ENCODE data around the gene ALCAM. TPM values are rescaled to one million over a fixed set of nuclear protein-coding genes. Genes with fewer than 3 reads are reported as not detected.

ALCAM gene
- polyA plus RNA-seq, 1 donor from 2014 or later, result 94.7 TPM

- no peaks in the 10 kb centered on the region for H3K79me2 ChIP-seq (replicated peaks; ENCODE audit: insufficient read depth, low read length)
- no peaks in the 10 kb centered on the region for H3K9me2 ChIP-seq (ENCODE audit: insufficient read depth, low read length)
- H3K4me3 ChIP-seq (ENCODE audit: low read length), result no peak overlapping the region
- no peak overlapping the region for H3K4me2 ChIP-seq (ENCODE audit: low read length)
- no peak overlapping the region for H2AFZ ChIP-seq (ENCODE audit: low read depth, low read length)
- H3F3A ChIP-seq (ENCODE audit: insufficient read depth, low read length, poor library complexity, severe bottlenecking), result no peaks in the 10 kb centered on the region
- no peak overlapping the region for H3K9ac ChIP-seq (ENCODE audit: low read length)
- H4K20me1 ChIP-seq (ENCODE audit: insufficient read depth), result no peaks in the 10 kb centered on the region
- no peaks in the 10 kb centered on the region for H3K9me3 ChIP-seq (ENCODE audit: low read length)
- no peak for TF ChIP-seq TAF1 (IDR thresholded peaks at IDR 0.05; ENCODE audit: low read depth)
- TF ChIP-seq, protein P1, sequence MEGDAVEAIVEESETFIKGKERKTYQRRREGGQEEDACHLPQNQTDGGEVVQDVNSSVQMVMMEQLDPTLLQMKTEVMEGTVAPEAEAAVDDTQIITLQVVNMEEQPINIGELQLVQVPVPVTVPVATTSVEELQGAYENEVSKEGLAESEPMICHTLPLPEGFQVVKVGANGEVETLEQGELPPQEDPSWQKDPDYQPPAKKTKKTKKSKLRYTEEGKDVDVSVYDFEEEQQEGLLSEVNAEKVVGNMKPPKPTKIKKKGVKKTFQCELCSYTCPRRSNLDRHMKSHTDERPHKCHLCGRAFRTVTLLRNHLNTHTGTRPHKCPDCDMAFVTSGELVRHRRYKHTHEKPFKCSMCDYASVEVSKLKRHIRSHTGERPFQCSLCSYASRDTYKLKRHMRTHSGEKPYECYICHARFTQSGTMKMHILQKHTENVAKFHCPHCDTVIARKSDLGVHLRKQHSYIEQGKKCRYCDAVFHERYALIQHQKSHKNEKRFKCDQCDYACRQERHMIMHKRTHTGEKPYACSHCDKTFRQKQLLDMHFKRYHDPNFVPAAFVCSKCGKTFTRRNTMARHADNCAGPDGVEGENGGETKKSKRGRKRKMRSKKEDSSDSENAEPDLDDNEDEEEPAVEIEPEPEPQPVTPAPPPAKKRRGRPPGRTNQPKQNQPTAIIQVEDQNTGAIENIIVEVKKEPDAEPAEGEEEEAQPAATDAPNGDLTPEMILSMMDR (IDR thresholded peaks at IDR 0.05; ENCODE audit: poor library complexity, severe bottlenecking), result no peak
- TF ChIP-seq POLR2AphosphoS5 (IDR thresholded peaks at IDR 0.05), result no peak
- TF ChIP-seq EZH2 (IDR thresholded peaks at IDR 0.05; ENCODE audit: borderline replicate concordance, insufficient read depth, low read length, poor library complexity, severe bottlenecking), result no peak
- TF ChIP-seq SMC3 (conservative IDR thresholded peaks at IDR 0.05; ENCODE audit: poor library complexity), result no peak
- TF ChIP-seq EP300 (conservative IDR thresholded peaks at IDR 0.05; ENCODE audit: poor library complexity, severe bottlenecking), result no peak
- TF ChIP-seq RAD21 (conservative IDR thresholded peaks at IDR 0.05), result no peak
- TF ChIP-seq, protein P2, sequence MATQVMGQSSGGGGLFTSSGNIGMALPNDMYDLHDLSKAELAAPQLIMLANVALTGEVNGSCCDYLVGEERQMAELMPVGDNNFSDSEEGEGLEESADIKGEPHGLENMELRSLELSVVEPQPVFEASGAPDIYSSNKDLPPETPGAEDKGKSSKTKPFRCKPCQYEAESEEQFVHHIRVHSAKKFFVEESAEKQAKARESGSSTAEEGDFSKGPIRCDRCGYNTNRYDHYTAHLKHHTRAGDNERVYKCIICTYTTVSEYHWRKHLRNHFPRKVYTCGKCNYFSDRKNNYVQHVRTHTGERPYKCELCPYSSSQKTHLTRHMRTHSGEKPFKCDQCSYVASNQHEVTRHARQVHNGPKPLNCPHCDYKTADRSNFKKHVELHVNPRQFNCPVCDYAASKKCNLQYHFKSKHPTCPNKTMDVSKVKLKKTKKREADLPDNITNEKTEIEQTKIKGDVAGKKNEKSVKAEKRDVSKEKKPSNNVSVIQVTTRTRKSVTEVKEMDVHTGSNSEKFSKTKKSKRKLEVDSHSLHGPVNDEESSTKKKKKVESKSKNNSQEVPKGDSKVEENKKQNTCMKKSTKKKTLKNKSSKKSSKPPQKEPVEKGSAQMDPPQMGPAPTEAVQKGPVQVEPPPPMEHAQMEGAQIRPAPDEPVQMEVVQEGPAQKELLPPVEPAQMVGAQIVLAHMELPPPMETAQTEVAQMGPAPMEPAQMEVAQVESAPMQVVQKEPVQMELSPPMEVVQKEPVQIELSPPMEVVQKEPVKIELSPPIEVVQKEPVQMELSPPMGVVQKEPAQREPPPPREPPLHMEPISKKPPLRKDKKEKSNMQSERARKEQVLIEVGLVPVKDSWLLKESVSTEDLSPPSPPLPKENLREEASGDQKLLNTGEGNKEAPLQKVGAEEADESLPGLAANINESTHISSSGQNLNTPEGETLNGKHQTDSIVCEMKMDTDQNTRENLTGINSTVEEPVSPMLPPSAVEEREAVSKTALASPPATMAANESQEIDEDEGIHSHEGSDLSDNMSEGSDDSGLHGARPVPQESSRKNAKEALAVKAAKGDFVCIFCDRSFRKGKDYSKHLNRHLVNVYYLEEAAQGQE (IDR thresholded peaks at IDR 0.05; ENCODE audit: borderline replicate concordance), result no peak
- no peak for TF ChIP-seq MXI1 (conservative IDR thresholded peaks at IDR 0.05; ENCODE audit: poor library complexity, severe bottlenecking)
- no peak overlapping the region for H3K27ac ChIP-seq (ENCODE audit: low read length)
- no peaks in the 10 kb centered on the region for H3K36me3 ChIP-seq (ENCODE audit: insufficient read depth, low read length)
- H3K27me3 ChIP-seq (ENCODE audit: insufficient read depth, low read depth, low read length), result no peaks in the 10 kb centered on the region
Measured at GRCh38 chr3:105483476-105483875, 116.8 kb downstream of the ALCAM start.

DNA sequence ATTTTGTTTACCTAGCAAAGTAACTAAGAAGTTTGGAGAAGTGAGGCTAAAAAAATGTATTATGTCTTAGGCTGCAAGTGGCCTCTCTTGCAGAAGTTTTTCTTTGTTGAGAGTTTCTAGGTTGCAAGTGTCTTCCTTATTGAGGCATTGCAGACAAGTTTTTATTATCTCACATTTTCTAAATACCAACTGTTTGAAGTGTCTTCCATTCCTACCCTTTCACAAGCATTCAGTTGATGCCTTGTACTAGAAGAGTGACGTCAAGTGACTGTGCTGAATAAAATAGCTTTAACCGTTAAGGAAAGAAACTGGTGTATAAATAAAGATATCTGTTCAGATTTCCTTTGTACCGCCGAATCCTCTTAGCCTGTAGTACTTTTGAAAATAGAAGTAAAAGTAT, 123.3 kb downstream of the ALCAM start:
- Histone ChIP-seq H3K9me3 (ENCODE audit: low read length) (peaks cover 9% of the 10 kb centered on the region), H3K9me2 (ENCODE audit: insufficient read depth, low read length) (no peaks in the 10 kb centered on the region)

More for the DNA sequence above, 123.3 kb downstream of the ALCAM start:
- no peak overlapping the region for H3K27ac ChIP-seq (ENCODE audit: low read length)
- H3K4me3 ChIP-seq (ENCODE audit: low read length), result no peak overlapping the region
- no peaks in the 10 kb centered on the region for H3K79me2 ChIP-seq (replicated peaks; ENCODE audit: insufficient read depth, low read length)
- no peak overlapping the region for H3K4me2 ChIP-seq (ENCODE audit: low read length)
- H2AFZ ChIP-seq (ENCODE audit: low read depth, low read length), result no peak overlapping the region
- no peaks in the 10 kb centered on the region for H3K36me3 ChIP-seq (ENCODE audit: insufficient read depth, low read length)
- no peaks in the 10 kb centered on the region for H3F3A ChIP-seq (ENCODE audit: insufficient read depth, low read length, poor library complexity, severe bottlenecking)
- no peak overlapping the region for H3K9ac ChIP-seq (ENCODE audit: low read length)
- no peaks in the 10 kb centered on the region for H3K27me3 ChIP-seq (ENCODE audit: insufficient read depth, low read depth, low read length)
- TF ChIP-seq RAD21 (conservative IDR thresholded peaks at IDR 0.05), result no peak
- TF ChIP-seq EZH2 (IDR thresholded peaks at IDR 0.05; ENCODE audit: borderline replicate concordance, insufficient read depth, low read length, poor library complexity, severe bottlenecking), result no peak
- TF ChIP-seq, protein P2 (IDR thresholded peaks at IDR 0.05; ENCODE audit: borderline replicate concordance), result no peak
- TF ChIP-seq POLR2AphosphoS5 (IDR thresholded peaks at IDR 0.05), result no peak
- TF ChIP-seq EP300 (conservative IDR thresholded peaks at IDR 0.05; ENCODE audit: poor library complexity, severe bottlenecking), result no peak
- TF ChIP-seq TAF1 (IDR thresholded peaks at IDR 0.05; ENCODE audit: low read depth), result no peak
- no peak for TF ChIP-seq SMC3 (conservative IDR thresholded peaks at IDR 0.05; ENCODE audit: poor library complexity)
- TF ChIP-seq, protein P1 (IDR thresholded peaks at IDR 0.05; ENCODE audit: poor library complexity, severe bottlenecking), result no peak
- TF ChIP-seq MXI1 (conservative IDR thresholded peaks at IDR 0.05; ENCODE audit: poor library complexity, severe bottlenecking), result no peak
- H4K20me1 ChIP-seq (ENCODE audit: insufficient read depth), result no peaks in the 10 kb centered on the region

Measured in neural cell (in vitro differentiated cells).